ENCODE measurements around the gene PEX7. TPM values are rescaled to one million over a fixed set of nuclear protein-coding genes. Genes with fewer than 3 reads are reported as not detected.

Gene PEX7
- total and polyA plus RNA-seq, 10 of the 15 experiments (the other 5 are each of a cell fraction or from before 2014, with no cell fraction given), result 0.58 to 12.4 (median 8.8) TPM

DNA sequence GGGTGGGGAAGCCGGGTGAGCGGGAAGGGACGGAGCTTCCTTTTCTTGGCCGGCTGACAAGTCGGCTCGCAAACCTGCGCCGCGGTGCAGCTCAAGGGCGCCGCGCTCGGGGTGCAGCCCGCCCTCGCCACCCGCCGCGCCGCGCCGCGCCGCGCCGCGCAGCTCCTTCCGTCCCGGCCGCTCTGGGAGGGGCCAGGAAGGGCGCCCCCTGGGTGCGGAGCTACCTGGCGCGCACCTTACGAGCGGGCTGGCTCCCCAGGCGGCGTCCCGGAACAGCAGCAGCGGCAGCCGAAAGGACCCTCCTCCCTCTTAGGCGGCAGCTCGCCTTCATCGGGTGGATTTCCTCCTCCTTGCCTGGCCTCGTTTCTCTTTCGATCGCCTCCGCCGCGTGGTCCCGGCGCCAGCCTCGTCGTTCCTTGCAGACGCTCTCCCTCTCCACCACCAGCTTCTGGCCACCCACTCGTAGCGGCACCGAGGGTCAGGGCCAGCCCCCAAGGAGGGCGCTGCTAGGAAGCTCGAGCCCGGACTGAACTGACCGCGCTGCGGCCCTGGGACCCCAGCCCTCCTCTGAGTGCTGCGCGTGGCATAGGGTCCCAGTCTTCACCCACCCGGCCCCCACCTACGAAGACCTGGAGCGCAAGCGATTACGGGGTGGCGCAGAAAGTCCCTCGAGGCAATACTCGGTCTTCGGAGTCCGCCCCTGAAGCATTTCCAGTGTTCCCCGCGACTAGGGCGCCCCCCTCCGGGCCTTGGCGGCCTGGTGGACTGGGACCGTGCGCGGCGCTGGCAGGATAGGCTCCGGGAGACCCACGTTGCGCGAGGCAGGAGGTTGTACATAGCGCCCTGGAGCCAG lies 29.8 kb upstream of the PEX7 start, which contains the start of gene MAP3K5 (continued):
- TF ChIP-seq ESRRA (IDR thresholded peaks at IDR 0.05; ENCODE audit: low read length) (no peak; the same call in 1 of the 2 replicates), ZNF384 (IDR thresholded peaks at IDR 0.05; ENCODE audit: borderline replicate concordance, low read depth, low read length) (0 out of 2 replicates have a peak, but pooled peaks have one; percentile 23), RAD21 (IDR thresholded peaks at IDR 0.05; ENCODE audit: insufficient read depth, low read depth, low read length) (peak; percentile 98), ETV6 (conservative IDR thresholded peaks at IDR 0.05 in 1 of 2, IDR thresholded peaks at IDR 0.05 in 1 of 2; ENCODE audit: borderline replicate concordance in 1 of 2, low read depth in 1 of 2) (no peak), RUNX3 (IDR thresholded peaks at IDR 0.05; ENCODE audit: low read length) (peak; percentile 23), SMARCA5 (IDR thresholded peaks at IDR 0.05) (peak; percentile 98), PAX5 (IDR thresholded peaks at IDR 0.05; ENCODE audit: borderline replicate concordance, low read depth, low read length) (0 out of 2 replicates have a peak, but pooled peaks have one; percentile 14), CBX3 (IDR thresholded peaks at IDR 0.05; ENCODE audit: borderline replicate concordance, low read depth) (no peak), BHLHE40 (IDR thresholded peaks at IDR 0.05; ENCODE audit: borderline replicate concordance in 1 of 2, low read depth in 2 of 2, low read length in 1 of 2) (peak; percentile 49 to 72)
- TF ChIP-seq, protein P1, sequence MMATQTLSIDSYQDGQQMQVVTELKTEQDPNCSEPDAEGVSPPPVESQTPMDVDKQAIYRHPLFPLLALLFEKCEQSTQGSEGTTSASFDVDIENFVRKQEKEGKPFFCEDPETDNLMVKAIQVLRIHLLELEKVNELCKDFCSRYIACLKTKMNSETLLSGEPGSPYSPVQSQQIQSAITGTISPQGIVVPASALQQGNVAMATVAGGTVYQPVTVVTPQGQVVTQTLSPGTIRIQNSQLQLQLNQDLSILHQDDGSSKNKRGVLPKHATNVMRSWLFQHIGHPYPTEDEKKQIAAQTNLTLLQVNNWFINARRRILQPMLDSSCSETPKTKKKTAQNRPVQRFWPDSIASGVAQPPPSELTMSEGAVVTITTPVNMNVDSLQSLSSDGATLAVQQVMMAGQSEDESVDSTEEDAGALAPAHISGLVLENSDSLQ (IDR thresholded peaks at IDR 0.05), result 0 out of 2 replicates have a peak, but pooled peaks have one; percentile 14
